AG04450 (cell line): ENCODE measurements around the gene AUNIP. TPM values are rescaled to one million over a fixed set of nuclear protein-coding genes. Genes with fewer than 3 reads are reported as not detected.

Experiments
- CTCF ChIA-PET: fragments of 300-600, 350-600 bp; formaldehyde crosslinking; extraction: SDS; loops from one replicate; lab custom pipeline; 2022; ENCODE audit warnings: antibody characterized with exemption, inconsistent platforms; lab: Charles Lee
- POLR2A ChIA-PET: fragments of 350-600 bp; formaldehyde crosslinking; extraction: SDS; loops from one replicate; lab custom pipeline; 2021; ENCODE audit warnings: antibody characterized with exemption, inconsistent platforms; lab: Yijun Ruan, JAX
- DNase-seq: peaks from one replicate; pipeline ENCODE4 v3.0.0-alpha.2; 2011; ENCODE audit warnings: low read depth, low spot score
- H3K27ac ChIP-seq: one replicate; pipeline ENCODE4 v1.5.1; 2012; ENCODE audit warnings: low read depth, low read length, control low read depth
- H3K27me3 ChIP-seq: one replicate; pipeline ENCODE4 v1.6.0; 2012; ENCODE audit warnings: low read length; ENCODE audit not compliant: control insufficient read depth, insufficient read depth
- H3K4me3 ChIP-seq: 2 replicates; pipeline ENCODE4 v1.5.1; 2011; ENCODE audit warnings: mild to moderate bottlenecking, low read depth, low read length, control low read depth
- H3K9me3 ChIP-seq: 2 replicates; pipeline ENCODE4 v1.5.1; 2012; ENCODE audit warnings: low read length; ENCODE audit not compliant: control insufficient read depth, insufficient read depth
- polyA plus RNA-seq: library from polyadenylated mRNA; depleted of rRNA; stranded (reverse); fragments of >200 nt; gene quantifications from 2 replicates; pipeline ENCODE4 v1.2.3, GENCODE V29; 2011
- TF ChIP-seq, protein P1 (sequence below): IDR thresholded peaks from 2 replicates; pipeline ENCODE4 v1.5.1; 2011; ENCODE audit warnings: low read depth, low read length, control low read depth, inconsistent platforms

AUNIP gene
- polyA plus RNA-seq, 1 experiment, result 0.97 TPM

- Histone ChIP-seq H3K9me3 (no peaks in the 10 kb centered on the region; the same call in 1 of the 2 replicates), H3K4me3 (no peak overlapping the region), H3K27ac (no peak overlapping the region), H3K27me3 (no peaks in the 10 kb centered on the region)
- POLR2A ChIA-PET, result interaction anchor here (0.7 kb wide), 1 partner anchor 29 kb away, joined by 4 read pairs; no protein-coding TSS in a partner anchor
- TF ChIP-seq, protein P1, sequence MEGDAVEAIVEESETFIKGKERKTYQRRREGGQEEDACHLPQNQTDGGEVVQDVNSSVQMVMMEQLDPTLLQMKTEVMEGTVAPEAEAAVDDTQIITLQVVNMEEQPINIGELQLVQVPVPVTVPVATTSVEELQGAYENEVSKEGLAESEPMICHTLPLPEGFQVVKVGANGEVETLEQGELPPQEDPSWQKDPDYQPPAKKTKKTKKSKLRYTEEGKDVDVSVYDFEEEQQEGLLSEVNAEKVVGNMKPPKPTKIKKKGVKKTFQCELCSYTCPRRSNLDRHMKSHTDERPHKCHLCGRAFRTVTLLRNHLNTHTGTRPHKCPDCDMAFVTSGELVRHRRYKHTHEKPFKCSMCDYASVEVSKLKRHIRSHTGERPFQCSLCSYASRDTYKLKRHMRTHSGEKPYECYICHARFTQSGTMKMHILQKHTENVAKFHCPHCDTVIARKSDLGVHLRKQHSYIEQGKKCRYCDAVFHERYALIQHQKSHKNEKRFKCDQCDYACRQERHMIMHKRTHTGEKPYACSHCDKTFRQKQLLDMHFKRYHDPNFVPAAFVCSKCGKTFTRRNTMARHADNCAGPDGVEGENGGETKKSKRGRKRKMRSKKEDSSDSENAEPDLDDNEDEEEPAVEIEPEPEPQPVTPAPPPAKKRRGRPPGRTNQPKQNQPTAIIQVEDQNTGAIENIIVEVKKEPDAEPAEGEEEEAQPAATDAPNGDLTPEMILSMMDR, result no peak
- no peak for DNase-seq
- CTCF ChIA-PET, result no interaction called here
Measured at GRCh38 chr1:25816112-25816718, 43.0 kb downstream of the AUNIP start.

- Histone ChIP-seq H3K27me3 (no peaks in the 10 kb centered on the region), H3K27ac (no peak overlapping the region), H3K4me3 (no peak overlapping the region), H3K9me3 (no peaks in the 10 kb centered on the region; the same call in 1 of the 2 replicates)
- TF ChIP-seq, protein P1, result no peak
- ChIA-PET POLR2A (interaction anchor here (0.7 kb wide), 1 partner anchor 28 kb away, joined by 4 read pairs; no protein-coding TSS in a partner anchor), CTCF (no interaction called here)
- DNase-seq, result no peak
Measured at GRCh38 chr1:25815208-25816111, 43.8 kb downstream of the AUNIP start.

GRCh38 chr1:25814549-25815087 lies 44.6 kb downstream of the AUNIP start:
- TF ChIP-seq, protein P1, result no peak
- ChIA-PET POLR2A (no interaction called here), CTCF (no interaction called here)

GRCh38 chr1:25813734-25814471 lies 45.4 kb downstream of the AUNIP start:
- H3K9me3 ChIP-seq, result no peaks in the 10 kb centered on the region; the same call in 1 of the 2 replicates
- TF ChIP-seq, protein P1, result no peak
- POLR2A ChIA-PET, result no interaction called here
- H3K4me3 ChIP-seq, result no peak overlapping the region
- CTCF ChIA-PET, result no interaction called here
- no peak overlapping the region for H3K27ac ChIP-seq
- DNase-seq, result no peak
- no peaks in the 10 kb centered on the region for H3K27me3 ChIP-seq

More at GRCh38 chr1:25814549-25815087, 44.6 kb downstream of the AUNIP start:
- no peaks in the 10 kb centered on the region; the same call in 1 of the 2 replicates for H3K9me3 ChIP-seq
- no peak overlapping the region for H3K27ac ChIP-seq
- H3K4me3 ChIP-seq, result no peak overlapping the region
- H3K27me3 ChIP-seq, result no peaks in the 10 kb centered on the region
- no peak for DNase-seq
